Iris pigment epithelial cell (primary cell): ENCODE data around the gene ACTN1.
"Not testable (repeated sequence)": the region's sequence is repeated elsewhere in the genome, so short reads cannot be mapped to it uniquely, and the experiment has no call there.

Experiments
- DNase-seq: peaks from one replicate; pipeline ENCODE4 v3.0.0-alpha.2; 2011; ENCODE audit warnings: low read depth

Gene ACTN1

DNA sequence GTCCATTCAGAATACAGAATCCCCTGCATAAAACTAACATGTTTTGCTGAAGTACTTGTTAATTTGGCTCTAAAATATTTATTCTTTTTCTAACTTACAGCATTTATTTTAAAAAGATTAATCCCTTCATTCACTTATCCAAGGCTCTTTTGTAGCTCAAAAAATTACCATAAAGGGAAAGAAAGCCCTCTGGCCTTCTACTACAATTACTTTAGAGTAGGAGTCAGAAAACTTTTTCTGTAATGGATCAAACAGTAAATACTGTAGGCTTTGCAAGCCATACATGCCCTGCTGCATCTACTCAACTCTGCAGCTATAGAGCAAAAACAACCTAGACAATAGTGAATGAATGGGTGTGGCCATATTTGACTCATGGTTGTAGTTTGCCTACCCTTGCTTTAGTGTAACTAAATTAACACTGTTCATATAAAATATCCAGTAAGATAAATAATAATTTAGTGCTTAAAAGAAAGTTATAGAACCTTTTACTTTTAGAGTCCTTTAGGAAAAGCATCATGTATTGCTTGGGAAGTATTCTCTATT lies 112.0 kb downstream of the ACTN1 start:
- no peak for DNase-seq

DNA sequence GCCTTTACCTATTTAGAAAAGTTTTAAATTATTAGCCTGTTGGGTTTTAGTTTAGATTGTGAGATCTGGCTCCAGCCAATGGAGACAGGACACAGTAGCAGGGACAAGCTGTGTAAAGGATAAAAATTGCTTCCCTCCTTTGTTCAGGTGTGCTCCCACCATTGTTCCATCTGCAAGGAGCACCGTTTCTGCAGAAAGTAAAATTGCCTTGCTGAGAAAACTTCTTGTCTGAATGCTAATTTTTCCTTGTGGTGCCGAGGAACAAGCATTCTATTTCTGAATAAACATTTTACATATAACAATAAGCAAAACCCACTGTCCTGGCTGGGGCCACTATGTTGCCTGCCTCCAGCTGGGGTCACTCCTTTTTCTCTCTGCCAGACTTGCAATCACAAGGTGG lies 113.6 kb downstream of the ACTN1 start:
- no peak for DNase-seq

DNA sequence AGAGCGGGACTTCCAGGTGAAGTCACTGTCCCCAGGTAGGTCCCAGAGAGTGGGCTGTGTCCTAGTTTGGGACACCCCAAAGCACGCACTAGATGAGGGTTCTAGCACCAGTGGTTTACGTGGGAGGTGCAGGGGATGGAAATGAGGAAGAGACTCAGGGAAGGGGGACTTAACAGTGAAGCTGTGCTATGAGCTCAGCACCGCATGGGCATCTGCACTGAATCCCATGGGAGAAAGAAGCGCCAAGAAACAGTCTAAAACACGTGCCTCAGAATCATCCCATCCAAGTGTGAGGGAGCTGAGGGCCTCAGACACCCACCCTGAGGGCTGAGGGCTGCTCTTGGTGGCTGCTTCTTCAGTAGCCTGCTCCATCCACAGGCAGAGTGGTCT lies 114.7 kb downstream of the ACTN1 start:
- DNase-seq = no peak

DNA sequence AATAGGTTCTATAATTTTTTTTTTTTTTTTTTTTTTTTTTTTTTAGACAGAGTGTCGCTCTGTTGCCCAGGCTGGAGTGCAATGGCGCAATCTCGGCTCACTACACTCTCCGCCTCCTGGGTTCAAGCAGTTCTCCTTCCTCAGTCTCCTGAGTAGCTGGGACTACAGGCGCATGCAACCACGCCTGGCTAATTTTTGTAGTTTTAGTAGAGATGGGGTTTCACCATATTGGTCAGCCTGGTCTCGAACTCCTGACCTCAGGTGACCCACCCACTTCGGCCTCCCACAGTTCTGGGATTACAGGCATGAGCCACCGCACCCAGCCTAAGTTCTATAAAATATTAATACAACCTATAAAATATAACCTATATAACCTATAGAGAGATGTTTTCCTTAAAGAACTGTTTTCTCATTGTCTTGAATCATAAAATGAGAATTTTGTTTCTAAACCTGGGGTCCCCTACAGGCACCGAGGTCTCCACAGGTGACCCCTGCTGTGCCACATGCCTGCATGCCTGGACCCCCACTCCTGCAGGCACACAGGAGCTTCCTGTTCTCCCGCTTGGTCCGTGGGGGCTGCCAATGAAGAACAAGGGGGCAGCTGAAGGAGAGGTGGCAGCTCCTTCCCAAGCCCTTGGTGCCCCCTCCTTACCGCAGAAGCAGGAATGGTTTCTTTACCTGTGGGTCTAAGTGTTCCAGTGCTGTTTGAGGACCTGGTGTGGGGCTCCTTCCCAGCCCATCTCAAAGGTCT lies 115.3 kb downstream of the ACTN1 start:
- DNase-seq = no peak

DNA sequence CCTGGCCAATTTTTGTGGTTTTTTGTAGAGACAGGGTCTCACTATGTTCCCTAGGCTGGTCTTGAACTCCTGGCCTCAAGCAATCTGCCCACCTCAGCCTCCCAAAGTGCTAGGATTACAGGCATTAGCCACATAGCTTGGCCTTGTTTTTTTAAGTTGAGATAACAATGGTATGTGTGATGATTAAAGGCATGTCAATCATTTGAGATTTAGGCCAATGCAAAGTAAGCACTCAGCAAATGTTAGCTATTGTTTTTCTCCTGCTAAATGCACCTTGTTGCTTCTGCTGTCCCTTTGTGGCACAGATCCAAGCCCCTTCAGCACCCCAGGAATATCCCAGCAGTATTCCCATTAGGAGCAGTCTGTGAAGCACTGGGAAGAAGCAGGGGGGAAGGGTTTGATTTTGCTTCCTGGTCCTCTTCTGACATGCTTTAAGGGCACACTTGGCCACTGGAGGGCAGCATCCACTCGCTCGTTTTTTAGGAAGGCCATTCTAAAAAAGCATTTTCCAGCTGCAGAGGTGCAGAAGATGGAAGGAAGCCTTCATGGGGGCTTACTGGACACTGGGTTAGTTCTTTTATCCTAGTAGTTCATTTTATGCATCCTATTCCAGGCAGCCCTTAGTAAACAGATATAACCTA lies 116.0 kb downstream of the ACTN1 start:
- DNase-seq = peak; percentile 75

DNA sequence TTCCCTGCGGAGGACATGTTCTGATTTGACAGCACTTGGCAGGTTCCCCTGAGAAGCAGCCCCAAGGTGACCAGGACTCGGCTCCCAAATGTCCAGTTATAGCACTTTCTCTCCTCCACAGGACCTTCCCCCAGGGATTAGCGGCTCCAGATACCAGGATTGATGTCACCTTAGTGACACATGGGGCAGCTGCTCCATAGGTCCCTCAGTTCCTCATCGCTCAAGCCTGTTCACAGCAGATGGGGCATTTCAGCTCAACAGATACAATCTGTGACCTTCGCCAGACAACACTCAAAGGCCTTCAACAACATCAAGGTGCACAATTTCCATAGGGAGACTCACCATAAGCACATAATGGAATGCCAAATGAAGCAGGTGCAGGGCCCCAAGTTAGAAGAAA lies 118.3 kb downstream of the ACTN1 start:
- no peak for DNase-seq

DNA sequence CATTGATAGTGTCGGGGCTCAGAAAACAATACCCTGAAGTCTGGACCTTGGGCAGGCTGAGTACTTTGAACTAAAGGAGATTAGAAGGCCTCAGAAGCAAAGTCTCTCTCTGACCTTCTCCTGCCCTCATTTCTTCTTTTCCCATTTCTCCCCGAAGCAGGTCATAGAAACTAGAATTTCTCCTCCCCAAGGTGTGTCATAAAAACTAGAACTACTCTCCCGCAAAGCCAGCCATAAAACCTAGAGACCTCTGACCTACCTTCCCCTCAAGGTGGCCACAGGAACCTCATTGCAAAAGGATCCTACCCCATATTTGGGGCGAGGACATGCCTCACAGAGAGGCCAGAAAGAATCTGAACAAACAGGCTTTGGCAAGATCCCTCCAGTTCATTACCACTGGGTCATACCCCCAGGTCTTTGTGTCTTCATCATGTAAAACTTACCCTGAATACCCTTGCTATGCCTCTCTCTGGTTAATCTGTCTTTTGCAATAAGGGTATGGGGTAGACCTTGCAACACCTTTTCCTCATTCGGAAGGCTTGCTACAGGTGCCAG lies 121.5 kb downstream of the ACTN1 start:
- DNase-seq = no peak

DNA sequence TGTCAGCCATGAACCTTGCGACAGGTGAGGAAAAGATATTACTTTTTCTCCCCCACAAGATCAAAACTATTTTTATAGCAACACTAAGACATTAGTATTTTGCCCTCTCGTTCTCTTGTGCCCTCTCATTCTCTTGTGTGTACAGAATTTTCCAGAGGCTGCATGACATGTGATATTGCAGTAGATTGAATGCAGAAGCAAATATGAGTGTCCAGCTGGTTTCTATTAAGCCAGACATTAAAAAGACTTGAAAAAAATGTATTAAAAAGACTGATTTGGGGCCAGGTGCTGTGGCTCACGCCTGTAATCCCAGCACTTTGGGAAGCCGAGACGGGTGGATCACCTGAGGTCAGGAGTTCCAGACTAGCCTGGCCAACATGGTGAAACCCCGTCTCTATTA lies 122.5 kb downstream of the ACTN1 start:
- DNase-seq = no peak

DNA sequence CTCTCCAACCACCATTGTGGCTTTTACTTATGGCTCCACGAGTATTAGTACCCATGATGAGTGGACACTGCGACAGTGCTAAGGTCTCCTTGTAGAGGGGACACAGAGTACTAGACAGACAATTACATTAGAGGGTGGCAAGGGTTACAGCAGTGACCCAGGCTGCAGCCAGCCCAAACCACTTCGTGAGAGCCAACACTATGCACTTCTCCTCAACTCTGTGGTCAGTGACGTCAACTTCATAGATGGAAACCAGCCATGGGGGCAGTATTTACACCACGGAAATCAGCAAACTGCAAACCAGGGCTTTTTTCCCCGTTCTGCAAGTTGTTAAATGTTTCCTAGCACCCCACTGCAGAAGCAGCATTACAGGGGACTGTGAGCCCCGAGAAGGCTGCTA lies 124.7 kb downstream of the ACTN1 start:
- DNase-seq = no peak

DNA sequence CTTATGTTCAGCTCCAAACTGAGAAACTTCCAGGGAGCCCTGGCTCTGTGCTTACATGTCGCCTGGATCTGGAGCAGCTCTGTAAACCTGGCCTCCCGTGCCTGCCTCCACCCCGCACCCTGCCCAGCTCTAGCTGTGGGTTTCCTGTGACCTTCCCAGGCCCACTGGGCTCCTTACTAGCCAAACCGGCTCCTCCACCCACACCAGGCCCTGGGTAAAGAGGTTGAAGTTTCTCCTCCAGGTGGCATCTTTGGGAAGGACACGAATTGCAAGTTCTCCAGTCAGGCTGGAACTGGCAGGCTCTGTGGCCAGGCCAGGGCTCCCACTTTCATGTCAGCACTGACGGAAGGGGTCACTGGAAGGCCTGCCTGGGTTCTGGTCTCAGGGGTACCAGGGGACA lies 125.4 kb downstream of the ACTN1 start:
- no peak for DNase-seq

DNA sequence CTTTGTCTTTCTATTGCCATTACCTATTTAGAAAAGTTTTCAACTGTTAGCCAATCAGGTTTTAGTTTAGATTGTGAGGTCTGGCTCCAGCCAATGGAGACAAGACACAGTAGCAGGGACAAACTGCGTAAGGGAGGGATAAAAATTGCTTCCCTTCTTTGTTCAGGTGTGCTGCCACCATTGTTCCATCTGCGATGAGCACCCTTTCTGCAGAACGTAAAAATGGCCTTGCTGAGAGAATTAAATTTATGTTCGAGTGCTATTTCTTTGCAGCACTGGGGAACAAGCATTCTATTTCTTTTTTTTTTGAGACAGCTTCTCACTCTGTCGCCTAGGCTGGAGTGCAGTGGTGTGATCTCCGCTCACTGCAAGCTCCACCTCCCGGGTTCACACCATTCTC lies 126.6 kb downstream of the ACTN1 start:
- not testable (repeated sequence) for DNase-seq

DNA sequence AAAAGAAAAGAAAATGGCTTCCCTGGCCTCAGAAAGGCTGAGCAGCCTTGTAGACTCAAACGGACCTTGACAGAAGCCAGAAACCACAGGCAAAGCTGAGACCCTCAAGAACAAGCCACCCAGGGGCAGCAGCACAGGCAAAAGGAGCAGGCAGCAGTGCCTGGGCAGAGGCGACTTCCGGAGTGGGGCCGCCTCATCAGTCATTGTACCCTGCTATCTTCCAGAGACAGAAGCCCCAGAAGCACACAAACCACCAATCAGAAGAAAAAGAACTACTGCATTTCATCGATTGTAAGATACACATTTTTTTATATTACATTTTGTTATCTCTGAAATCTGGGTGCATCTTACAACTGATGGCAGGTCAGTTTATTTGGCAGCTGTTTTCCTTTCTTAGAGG lies 128.0 kb downstream of the ACTN1 start:
- no peak for DNase-seq

DNA sequence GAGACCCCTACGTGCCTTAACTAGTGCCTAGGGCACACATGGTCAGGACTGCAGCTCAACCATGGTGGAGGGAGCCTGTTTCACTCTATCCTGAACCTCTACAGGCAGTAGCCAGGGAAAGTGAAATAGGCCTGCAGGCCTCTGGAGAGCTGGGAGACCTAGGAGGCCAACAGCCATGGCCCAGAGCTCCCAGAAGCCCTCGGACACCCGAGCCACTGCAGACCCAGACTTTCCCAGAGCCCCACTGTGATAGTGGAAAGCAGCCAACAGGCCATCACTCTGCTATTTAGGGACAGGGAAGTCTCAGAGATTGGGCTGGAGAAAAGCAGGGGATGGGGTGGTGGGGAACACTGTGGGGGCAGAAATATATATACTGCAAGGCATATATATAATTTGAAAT lies 129.7 kb downstream of the ACTN1 start:
- DNase-seq = no peak

DNA sequence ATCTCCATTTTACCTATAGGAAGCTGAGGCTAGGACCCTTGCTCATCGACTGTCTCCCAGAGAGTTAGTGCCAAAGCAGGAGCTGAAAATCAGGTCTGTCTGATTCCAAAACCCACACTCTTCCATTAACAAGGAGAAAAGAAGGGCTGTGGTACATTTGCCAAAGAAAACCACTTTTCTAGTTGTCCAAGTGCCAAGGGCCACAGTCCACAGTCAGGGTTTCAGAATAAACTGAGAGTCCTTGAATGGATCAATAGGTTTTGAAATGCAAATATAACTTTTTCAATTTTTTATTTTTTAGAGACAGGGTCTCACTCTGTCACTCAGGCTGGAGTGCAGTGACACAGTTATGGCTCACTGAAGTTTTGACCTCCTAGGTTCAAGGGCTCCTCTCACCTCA lies 130.8 kb downstream of the ACTN1 start:
- DNase-seq = no peak

DNA sequence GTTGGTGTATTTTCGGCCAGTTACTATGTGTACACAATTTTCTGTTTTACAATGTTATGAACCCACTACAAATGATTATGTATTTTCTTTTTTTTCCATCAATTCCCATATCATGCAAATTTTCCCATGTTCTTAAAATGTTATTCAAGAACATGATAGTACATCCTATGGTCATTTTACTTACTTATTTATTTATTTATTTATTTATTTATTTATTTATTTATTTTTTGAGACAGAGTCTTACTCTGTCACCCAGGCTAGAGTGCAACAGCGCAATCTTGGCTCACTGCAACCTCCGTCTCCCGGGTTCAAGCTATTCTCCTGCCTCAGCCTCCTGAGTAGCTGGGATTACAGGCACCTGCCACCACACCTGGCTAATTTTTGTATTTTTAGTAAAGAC lies 131.5 kb downstream of the ACTN1 start:
- DNase-seq = not testable (repeated sequence)

DNA sequence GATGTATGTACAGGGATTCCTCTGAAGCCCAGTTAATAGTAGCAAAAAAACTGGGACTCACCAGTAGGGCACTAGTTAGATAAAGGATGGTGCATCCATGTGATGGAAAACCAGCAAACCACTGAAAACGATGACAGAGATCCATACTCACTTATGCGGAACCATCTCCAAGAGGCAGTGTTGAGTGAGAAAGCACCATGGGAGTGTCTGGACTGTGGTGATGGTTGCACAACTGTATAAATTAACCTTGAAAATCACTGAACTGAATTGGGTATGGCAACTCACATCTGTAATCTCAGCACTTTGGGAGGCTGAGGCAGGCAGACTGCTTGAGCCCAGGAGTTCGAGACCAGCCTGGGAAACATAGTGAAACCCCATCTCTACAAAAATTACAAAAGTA lies 132.6 kb downstream of the ACTN1 start:
- no peak for DNase-seq

DNA sequence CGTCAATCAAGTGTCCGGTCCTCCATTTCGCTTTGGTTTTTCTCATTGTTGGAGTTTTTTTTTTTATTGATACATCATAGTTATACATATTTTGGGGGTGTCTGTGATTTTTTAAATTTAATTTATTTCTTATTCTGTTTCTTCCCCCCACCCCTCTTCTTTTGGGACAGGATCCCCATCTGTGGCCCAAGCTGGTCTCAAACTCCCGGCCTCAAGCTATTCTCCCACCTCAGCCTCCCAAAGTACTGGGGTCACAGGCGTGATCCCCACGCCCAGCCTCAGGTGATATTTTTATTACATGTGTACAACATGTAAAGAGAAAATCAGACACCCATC lies 134.9 kb downstream of the ACTN1 start:
- no peak for DNase-seq

DNA sequence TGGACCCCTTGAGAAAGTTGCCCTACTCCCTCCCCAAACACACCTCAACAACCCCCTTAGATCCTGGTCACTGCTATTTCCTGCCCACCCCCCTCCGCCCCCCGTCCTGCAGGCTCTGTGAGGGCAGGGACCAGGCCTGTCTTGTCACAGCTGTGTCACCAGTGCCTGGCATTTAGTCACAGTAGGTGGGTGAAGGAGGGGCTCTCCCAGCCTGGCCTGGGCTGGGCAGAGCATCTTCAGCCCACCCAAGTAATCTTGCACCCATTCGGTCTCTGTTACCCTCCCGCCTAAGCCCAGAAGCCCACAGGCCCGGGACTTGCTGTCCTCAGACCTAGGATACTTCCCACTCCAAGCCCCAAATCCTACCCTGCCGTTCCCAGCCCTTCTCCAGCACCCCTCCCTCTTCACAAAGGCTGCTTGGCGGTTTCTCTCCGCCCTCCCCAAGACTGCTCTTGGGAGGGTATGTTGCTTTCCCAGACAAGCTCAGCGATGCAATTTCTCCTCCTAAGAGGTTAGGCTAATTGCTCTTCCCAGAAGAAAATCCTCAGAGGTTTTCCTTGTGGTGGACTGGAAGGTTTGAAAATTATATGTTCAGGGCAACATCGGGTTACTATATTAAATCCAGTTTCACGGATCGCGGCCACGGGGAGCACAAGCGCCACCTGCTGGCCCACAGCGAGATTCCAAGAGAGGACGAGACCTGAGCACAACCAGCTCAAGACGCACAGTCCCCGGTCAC lies 135.5 kb downstream of the ACTN1 start:
- peak; percentile 62 for DNase-seq

DNA sequence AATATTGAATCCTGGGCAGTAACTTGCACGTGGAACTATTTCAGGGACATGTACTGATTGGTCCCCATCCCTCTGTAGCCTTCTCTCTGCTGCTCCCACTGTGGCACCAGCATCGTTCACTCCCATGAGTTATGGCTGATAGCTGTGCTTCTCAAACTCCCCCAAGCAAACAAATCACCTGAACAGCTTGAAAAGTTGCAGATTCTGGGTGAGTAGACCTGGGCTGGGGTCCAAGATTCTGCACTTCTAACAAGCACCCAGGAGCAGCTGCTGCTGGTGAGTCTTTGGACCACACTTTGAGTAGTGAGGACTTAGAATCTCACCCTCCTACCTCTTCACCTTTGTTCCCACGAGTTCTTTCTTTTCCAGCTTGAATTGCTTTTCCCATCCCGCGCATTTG lies 136.8 kb downstream of the ACTN1 start:
- no peak for DNase-seq

DNA sequence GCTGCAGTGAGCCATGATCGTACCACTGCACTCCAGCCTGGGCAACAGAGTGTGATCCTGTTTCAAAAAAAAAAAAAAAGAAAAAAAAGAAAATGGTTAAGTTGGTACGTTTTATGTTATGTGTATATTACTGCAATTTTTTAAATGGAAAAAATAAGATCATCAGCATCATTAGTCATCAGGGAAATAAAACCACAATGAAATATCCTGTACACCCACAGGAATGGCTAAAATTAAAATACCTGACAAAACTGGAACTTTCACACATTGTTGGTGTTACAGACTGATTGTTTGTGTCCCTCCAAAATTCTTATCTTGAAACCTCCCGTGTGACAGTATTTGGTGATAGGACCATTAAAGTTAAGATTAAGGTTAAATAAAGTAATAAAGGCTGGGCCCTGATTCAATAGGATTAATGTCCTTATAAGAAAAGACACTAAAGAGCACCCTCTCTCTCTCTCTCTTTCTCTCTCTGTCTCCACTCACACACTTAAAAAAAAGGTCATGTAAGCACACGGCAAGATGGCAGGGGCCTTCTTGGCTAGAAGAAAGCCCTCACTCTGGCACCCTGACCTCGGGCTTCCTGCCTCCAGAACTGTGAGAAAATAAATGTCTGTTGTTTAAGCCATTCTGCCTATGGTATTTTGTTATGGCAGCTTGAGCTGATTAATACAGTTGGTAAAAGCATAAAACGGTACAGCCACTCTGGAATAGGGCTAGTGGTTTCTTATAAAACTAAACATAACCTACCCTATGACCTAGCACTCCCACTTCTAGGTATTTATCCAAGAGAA lies 137.9 kb downstream of the ACTN1 start:
- peak; percentile 58 for DNase-seq

DNA sequence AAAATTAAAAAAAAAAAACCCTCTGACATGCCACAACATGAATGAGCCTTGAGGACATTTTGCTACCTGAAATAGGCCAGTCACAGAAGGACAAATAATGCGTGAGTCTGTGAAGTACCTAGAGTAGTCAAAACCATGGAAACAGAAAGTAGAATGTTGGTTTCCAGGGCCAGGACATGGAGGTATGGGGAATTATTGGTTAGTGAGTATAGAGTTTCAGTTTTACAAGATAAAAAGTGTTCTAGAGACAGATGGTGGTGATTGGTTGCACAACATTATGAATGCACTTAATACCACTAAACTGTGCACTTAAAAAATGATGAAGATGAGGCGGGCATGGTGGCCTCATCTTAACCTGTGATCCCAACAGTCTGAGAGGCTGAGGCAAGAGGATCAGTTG lies 138.6 kb downstream of the ACTN1 start:
- DNase-seq = peak; percentile 59

DNA sequence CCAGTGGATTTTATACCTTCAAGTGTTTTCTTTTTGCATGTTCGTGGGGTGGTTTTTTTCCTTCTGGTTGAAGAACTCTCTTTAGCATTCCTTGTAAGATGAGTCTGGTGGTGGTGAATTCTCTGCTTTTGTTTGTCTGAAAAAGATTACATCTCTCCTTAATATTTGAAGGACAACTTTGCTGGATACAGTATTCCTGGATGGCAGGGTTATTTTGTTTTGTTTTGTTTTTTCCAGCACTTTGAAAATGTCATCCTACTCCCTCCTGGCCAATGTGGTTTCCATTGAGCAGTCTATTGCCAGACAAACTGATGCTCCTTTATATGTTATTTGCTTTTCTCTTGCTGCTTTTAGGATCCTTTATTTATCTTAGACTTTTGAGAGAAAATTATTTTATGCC lies 143.0 kb downstream of the ACTN1 start:
- DNase-seq = no peak
